IPS DF 6.9 (cell line): ENCODE data around the gene DEFB108B.
"Not testable (repeated sequence)": the region's sequence is repeated elsewhere in the genome, so short reads cannot be mapped to it uniquely, and the experiment has no call there.

ENCODE experiments used
- DNase-seq: peaks from one replicate; pipeline ENCODE4 v3.0.0-alpha.2; 2013; ENCODE audit warnings: low read depth, low spot score
- H3K27ac ChIP-seq: one replicate; pipeline ENCODE4 v1.5.1; 2013; ENCODE audit warnings: low read length, control low read depth
- H3K27me3 ChIP-seq: 2 replicates; pipeline ENCODE4 v1.6.1; 2013; ENCODE audit warnings: mild to moderate bottlenecking, low read length; ENCODE audit not compliant: control insufficient read depth, insufficient read depth
- H3K36me3 ChIP-seq: 2 replicates; pipeline ENCODE4 v1.6.1; 2013; ENCODE audit warnings: low read length; ENCODE audit not compliant: control insufficient read depth, insufficient read depth
- H3K4me1 ChIP-seq: 2 replicates; pipeline ENCODE4 v1.6.1; 2013; ENCODE audit warnings: low read length; ENCODE audit not compliant: control insufficient read depth, insufficient read depth
- H3K4me3 ChIP-seq: 2 replicates; pipeline ENCODE4 v1.5.1; 2013; ENCODE audit warnings: mild to moderate bottlenecking, low read length
- H3K9me3 ChIP-seq: 2 replicates; pipeline ENCODE4 v1.6.1; 2013; ENCODE audit warnings: low read length, inconsistent platforms; ENCODE audit not compliant: control insufficient read depth, insufficient read depth
- WGBS: extraction: QIAGEN DNeasy Blood & Tissue Kit; methylation state at CpG from one replicate; pipeline ENCODE4 v1.1.7; 2013; ENCODE audit warnings: mixed read lengths, missing lambda C conversion rate; ENCODE audit not compliant: insufficient read length, insufficient coverage; 5-methylcytosine and 5-hydroxymethylcytosine counted together

The DEFB108B gene

GRCh38 chr11:71832811-71833210 lies at the start of gene DEFB108B:
DEFB108B (plus strand) TSS chr11:71833200; CDS start chr11:71833200, 0 bp downstream.
- DNase-seq, H3K4me1 ChIP-seq, H3K9me3 ChIP-seq, H3K36me3 ChIP-seq, H3K4me3 ChIP-seq, H3K27ac ChIP-seq, H3K27me3 ChIP-seq: not testable (repeated sequence)
- no CpG with 5 or more reads among the region's 1 CpG for WGBS

- peak overlapping the region; percentile 38; the same call in 1 of the 2 replicates for H3K4me3 ChIP-seq
- not testable (repeated sequence) for H3K27ac ChIP-seq, H3K36me3 ChIP-seq, H3K9me3 ChIP-seq, H3K4me1 ChIP-seq, H3K27me3 ChIP-seq
- DNase-seq = peak; percentile 61
- WGBS = no CpG with 5 or more reads among the region's 40 CpGs
These were observed 46.7 kb upstream of the DEFB108B start for GRCh38 chr11:71786114-71786847.

GRCh38 chr11:71786848-71787097 lies 46.2 kb upstream of the DEFB108B start:
- H3K4me1 ChIP-seq, DNase-seq, H3K36me3 ChIP-seq, H3K9me3 ChIP-seq, H3K27me3 ChIP-seq, H3K27ac ChIP-seq: not testable (repeated sequence)
- no CpG with 5 or more reads among the region's 22 CpGs for WGBS
- H3K4me3 ChIP-seq = peak overlapping the region; percentile 74; the same call in 1 of the 2 replicates

- Histone ChIP-seq H3K27ac (no peak overlapping the region), H3K27me3 (no peaks in the 10 kb centered on the region), H3K4me3 (peak overlapping the region; percentile 74; the same call in 1 of the 2 replicates), H3K36me3 (no peaks in the 10 kb centered on the region), H3K4me1 (no peaks in the 10 kb centered on the region), H3K9me3 (no peaks in the 10 kb centered on the region)
- WGBS = no CpG with 5 or more reads among the region's 62 CpGs
- peak; percentile 82 for DNase-seq
These were observed 45.7 kb upstream of the DEFB108B start for GRCh38 chr11:71787098-71787823.

GRCh38 chr11:71787824-71788454 lies 45.1 kb upstream of the DEFB108B start:
- peak overlapping the region; percentile 74; the same call in 1 of the 2 replicates for H3K4me3 ChIP-seq
- not testable (repeated sequence) for H3K36me3 ChIP-seq, DNase-seq, H3K4me1 ChIP-seq, H3K27ac ChIP-seq, H3K27me3 ChIP-seq, H3K9me3 ChIP-seq
- no CpG with 5 or more reads among the region's 19 CpGs for WGBS

GRCh38 chr11:71789444-71790196 lies 43.4 kb upstream of the DEFB108B start:
- H3K4me3 ChIP-seq, H3K36me3 ChIP-seq, DNase-seq, H3K4me1 ChIP-seq, H3K27ac ChIP-seq, H3K27me3 ChIP-seq, H3K9me3 ChIP-seq: not testable (repeated sequence)
- WGBS = no CpG with 5 or more reads among the region's 8 CpGs

GRCh38 chr11:71791111-71791510 lies 41.9 kb upstream of the DEFB108B start:
- H3K4me1 ChIP-seq = not testable (repeated sequence)

GRCh38 chr11:71792621-71793235 lies 40.3 kb upstream of the DEFB108B start:
- H3K27me3 ChIP-seq, H3K36me3 ChIP-seq, H3K4me1 ChIP-seq, DNase-seq, H3K9me3 ChIP-seq, H3K27ac ChIP-seq, H3K4me3 ChIP-seq: not testable (repeated sequence)
- WGBS = no CpG with 5 or more reads among the region's 6 CpGs

More at GRCh38 chr11:71791111-71791510, 41.9 kb upstream of the DEFB108B start:
- no CpG with 5 or more reads among the region's 7 CpGs for WGBS
- H3K4me3 ChIP-seq, H3K27ac ChIP-seq, DNase-seq, H3K27me3 ChIP-seq, H3K36me3 ChIP-seq, H3K9me3 ChIP-seq: not testable (repeated sequence)

- not testable (repeated sequence) for H3K4me1 ChIP-seq, DNase-seq
- WGBS = no CpG with 5 or more reads among the region's 13 CpGs
These were observed 38.5 kb upstream of the DEFB108B start for GRCh38 chr11:71794386-71795040.

More at GRCh38 chr11:71794386-71795040, 38.5 kb upstream of the DEFB108B start:
- H3K27ac ChIP-seq, H3K4me3 ChIP-seq, H3K36me3 ChIP-seq, H3K9me3 ChIP-seq, H3K27me3 ChIP-seq: not testable (repeated sequence)
